Body of pancreas (tissue), 4 donors: ENCODE results near the gene GRID2. TPM values are rescaled to one million over a fixed set of nuclear protein-coding genes. Genes with fewer than 3 reads are reported as not detected.

Source experiments
- ATAC-seq: fragments of 150-250 bp; one replicate; pipeline ENCODE4 v1.9.1; 2016
- DNase-seq, 4 donors: peaks; one replicate each; pipeline ENCODE4 v3.0.0-alpha.2; 2019
- H3K27ac ChIP-seq, 4 donors: fragments of 200-600 bp; sonication (generic); 1 replicate in 3 of 4; 2 replicates in 1 of 4; pipeline versions ENCODE4 v1.5.1 to v1.6.1; 2016 to 2019; ENCODE audit warnings: mild to moderate bottlenecking in 1 of 4, mixed read lengths in 1 of 4, moderate library complexity in 1 of 4
- H3K27me3 ChIP-seq, 2 donors: fragments of 200-600 bp; sonication (generic); one replicate each; pipeline ENCODE4 v1.6.0; 2016; ENCODE audit warnings: mild to moderate bottlenecking in 1 of 2
- H3K36me3 ChIP-seq, 2 donors: fragments of 200-600 bp; sonication (generic); replicated peaks in 1 of 2; 2 replicates each; pipeline ENCODE4 v1.5.1; 2016; ENCODE audit warnings: low read depth in 2 of 2; ENCODE audit not compliant: insufficient read depth in 1 of 2
- H3K4me1 ChIP-seq: fragments of 200-600 bp; sonication (generic); one replicate; pipeline ENCODE4 v1.6.0; 2016
- H3K4me3 ChIP-seq, 2 donors: fragments of 200-600 bp; sonication (generic); 1 replicate in 1 of 2; 2 replicates in 1 of 2; pipeline ENCODE4 v1.5.1; 2016 to 2019
- H3K9me3 ChIP-seq, 3 donors: fragments of 200-600 bp; sonication (generic); 1 replicate in 2 of 3; 2 replicates in 1 of 3; pipeline ENCODE4 v1.5.1; 2016
- CTCF ChIP-seq, 7 experiments: fragments of 450-650 bp in 4 of 7; fragments of 200-600 bp in 3 of 7; sonication (generic) in 3 of 7; IDR thresholded peaks; one replicate each; pipeline ENCODE4 v1.5.1; 2016 to 2019; ENCODE audit warnings: antibody characterized with exemption in 7 of 7
- POLR2A ChIP-seq, 3 donors: fragments of 450-650 bp; IDR thresholded peaks; one replicate each; pipeline ENCODE4 v1.6.1; 2016; ENCODE audit warnings: antibody characterized with exemption in 3 of 3, mild to moderate bottlenecking in 2 of 3
- WGBS, 2 donors: methylation state at CpG; one replicate each; pipeline ENCODE4 v1.1.5; 2017; 5-methylcytosine and 5-hydroxymethylcytosine counted together
- intact Hi-C: fragments of 100-400 bp; cut with DNase I; formaldehyde crosslinking; loops from one replicate; pipeline ENCODE4 v1.15.1; 2023
- total RNA-seq, 2 donors: library from RNA; depleted of rRNA; stranded (reverse); fragments of >200 nt; gene quantifications; one replicate each; pipeline ENCODE4 v1.1.0, GENCODE V29; 2016

Gene GRID2
- total RNA-seq, 2 donors from 2014 or later = not detected

GRCh38 chr4:93718233-93718632 lies 1414.5 kb downstream of the GRID2 start:
- 49 to 63% methylated on average over 1 of the region's 1 CpG for WGBS, 2 donors
- Histone ChIP-seq H3K4me1 (no peaks in the 10 kb centered on the region), H3K27me3 (no peaks in the 10 kb centered on the region), H3K36me3 (no peaks in the 10 kb centered on the region), H3K4me3 (no peak overlapping the region), H3K9me3 (no peaks in the 10 kb centered on the region), H3K27ac (no peak overlapping the region)
- intact Hi-C loops = no loop called here
- DNase-seq = no peak
- no peak for ATAC-seq
- TF ChIP-seq CTCF (IDR thresholded peaks at IDR 0.05) (no peak), POLR2A (IDR thresholded peaks at IDR 0.05) (no peak)

DNA sequence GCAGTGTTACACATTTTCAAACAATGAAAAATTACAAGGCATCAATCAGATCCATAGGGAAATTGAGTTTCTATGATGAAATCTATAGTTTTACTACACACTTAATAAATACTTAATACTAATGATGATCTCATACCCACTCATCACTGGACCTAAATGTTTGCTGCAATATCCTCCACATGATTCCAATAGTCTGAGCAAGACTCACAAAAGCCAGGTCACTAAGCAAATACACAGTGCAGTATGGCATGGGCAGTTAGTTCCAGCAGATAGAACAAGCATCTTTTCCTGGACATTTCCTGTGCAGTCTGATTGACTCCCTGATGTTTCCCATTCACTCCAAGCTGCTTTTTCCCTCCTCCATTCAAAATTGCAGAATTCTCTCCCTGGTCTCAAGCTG lies 1415.8 kb downstream of the GRID2 start:
- DNase-seq = no peak
- intact Hi-C loops = no loop called here
- H3K27me3 ChIP-seq = no peaks in the 10 kb centered on the region
- no peak overlapping the region for H3K4me3 ChIP-seq
- H3K27ac ChIP-seq = no peak overlapping the region
- ATAC-seq = no peak
- H3K9me3 ChIP-seq = no peaks in the 10 kb centered on the region
- no peaks in the 10 kb centered on the region for H3K4me1 ChIP-seq
- no peak for TF ChIP-seq POLR2A (IDR thresholded peaks at IDR 0.05)
- TF ChIP-seq CTCF (IDR thresholded peaks at IDR 0.05) = no peak
- H3K36me3 ChIP-seq = no peaks in the 10 kb centered on the region

- no peaks in the 10 kb centered on the region for H3K9me3 ChIP-seq
- no peaks in the 10 kb centered on the region for H3K4me1 ChIP-seq
- no peak overlapping the region for H3K4me3 ChIP-seq
- intact Hi-C loops = no loop called here
- 50 to 86% methylated on average over 1 of the region's 1 CpG for WGBS, 2 donors
- no peak for DNase-seq
- ATAC-seq = no peak
- no peaks in the 10 kb centered on the region for H3K27me3 ChIP-seq
- no peaks in the 10 kb centered on the region for H3K36me3 ChIP-seq
- no peak for TF ChIP-seq CTCF (IDR thresholded peaks at IDR 0.05)
- TF ChIP-seq POLR2A (IDR thresholded peaks at IDR 0.05) = no peak
- no peak overlapping the region for H3K27ac ChIP-seq
Measured at GRCh38 chr4:93722446-93722845, 1418.7 kb downstream of the GRID2 start.

DNA sequence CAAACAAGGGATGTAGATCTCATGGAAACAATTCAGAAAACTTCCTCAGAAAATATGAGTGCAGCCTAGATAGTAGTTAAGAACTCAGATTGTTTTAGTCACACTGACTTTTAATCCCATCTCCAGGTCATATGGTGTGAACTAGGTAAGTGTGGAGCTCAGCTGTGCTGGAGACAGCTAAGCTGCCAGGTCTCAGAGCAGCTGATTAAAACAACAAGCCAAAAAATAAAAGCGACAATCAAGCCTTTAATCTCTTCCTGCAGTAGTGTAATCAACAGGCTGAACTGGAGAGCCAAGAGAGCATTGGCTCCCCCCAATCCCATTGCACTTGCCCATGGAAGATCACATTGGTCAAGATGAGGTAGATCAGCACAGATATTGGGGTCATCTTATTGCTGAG lies 1426.5 kb downstream of the GRID2 start:
- DNase-seq (no peak), ATAC-seq (no peak)
- intact Hi-C loops = no loop called here
- no peaks in the 10 kb centered on the region for H3K36me3 ChIP-seq
- H3K4me3 ChIP-seq = no peak overlapping the region
- peak overlapping the region in 1 of 4 donors; percentile 15 for H3K27ac ChIP-seq
- H3K4me1 ChIP-seq = no peaks in the 10 kb centered on the region
- H3K27me3 ChIP-seq = no peaks in the 10 kb centered on the region
- no peaks in the 10 kb centered on the region for H3K9me3 ChIP-seq
- TF ChIP-seq POLR2A (IDR thresholded peaks at IDR 0.05) (no peak), CTCF (IDR thresholded peaks at IDR 0.05) (no peak)
- WGBS, 2 donors = 52 to 56% methylated on average over 1 of the region's 1 CpG

DNA sequence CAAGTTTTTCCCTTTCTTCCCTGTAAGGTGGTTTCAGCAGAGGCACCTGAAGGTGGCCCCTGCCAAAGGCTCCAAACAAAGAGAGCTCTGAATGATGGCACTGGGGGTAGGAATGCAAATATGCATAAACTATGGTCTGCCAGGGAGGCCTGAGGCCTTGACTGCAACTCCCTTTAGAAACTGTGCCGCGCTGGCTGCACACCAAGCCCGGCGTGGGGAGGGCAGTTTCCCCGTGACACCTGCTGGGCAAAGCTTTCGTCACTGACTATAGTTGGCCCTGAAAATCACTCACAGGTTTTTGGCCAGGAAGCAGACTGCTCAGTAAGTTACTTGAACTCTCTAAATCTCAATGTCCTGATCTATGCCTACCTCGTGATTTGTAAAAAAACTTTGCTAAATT lies 1427.0 kb downstream of the GRID2 start:
- Histone ChIP-seq H3K27ac (no peak overlapping the region), H3K36me3 (no peaks in the 10 kb centered on the region), H3K9me3 (no peaks in the 10 kb centered on the region), H3K4me1 (no peaks in the 10 kb centered on the region), H3K4me3 (no peak overlapping the region), H3K27me3 (no peaks in the 10 kb centered on the region)
- no peak for TF ChIP-seq CTCF (IDR thresholded peaks at IDR 0.05)
- no peak for TF ChIP-seq POLR2A (IDR thresholded peaks at IDR 0.05)
- intact Hi-C loops = no loop called here
- DNase-seq (peak; percentile 11 to 44 (median 26)), ATAC-seq (peak; percentile 65)
- WGBS, 2 donors = 66 to 74% methylated on average over 7 of the region's 7 CpGs
